SKM-1 treated with dmso at 0.1 percent for 144 hours (cell line): ENCODE measurements around the gene PCDHGA10.
"Not testable (repeated sequence)": the region's sequence is repeated elsewhere in the genome, so short reads cannot be mapped to it uniquely, and the experiment has no call there.

Experiments
- DNase-seq: peaks from one replicate; lab custom pipeline; 2025; ENCODE audit not compliant: unreplicated experiment; lab: John Stamatoyannopoulos, UW

The PCDHGA10 gene

DNA sequence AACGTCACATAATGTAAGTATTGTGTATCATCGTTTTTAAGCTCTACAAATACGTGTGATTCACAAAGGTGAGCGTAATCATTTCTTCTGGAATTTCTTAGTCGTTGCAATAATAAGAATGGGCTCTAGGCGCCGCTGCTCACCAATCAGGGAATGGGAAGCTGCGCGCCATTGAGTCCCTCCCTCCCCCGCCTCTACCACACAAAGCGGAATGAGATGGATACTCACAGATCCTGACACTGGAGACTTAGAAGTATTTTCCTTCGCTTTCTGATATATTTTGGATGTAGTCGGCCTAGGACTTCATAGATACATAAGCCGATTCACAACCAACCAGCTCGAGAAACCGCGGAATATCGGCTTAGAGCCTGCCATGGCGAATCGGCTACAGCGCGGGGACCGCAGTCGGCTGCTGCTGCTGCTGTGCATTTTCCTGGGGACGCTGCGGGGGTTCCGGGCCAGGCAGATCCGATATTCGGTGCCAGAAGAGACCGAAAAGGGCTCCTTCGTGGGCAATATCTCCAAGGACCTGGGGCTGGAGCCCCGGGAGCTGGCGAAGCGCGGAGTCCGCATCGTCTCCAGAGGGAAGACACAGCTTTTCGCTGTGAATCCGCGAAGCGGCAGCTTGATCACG, 8.2 kb downstream of the PCDHGA10 start, which contains the start of gene PCDHGA11:
TSS of gene PCDHGA11 (plus strand) at position 197 of the 634 bp plus-strand sequence. CDS start at position 374, 177 bp downstream.
- DNase-seq: no peak

DNA sequence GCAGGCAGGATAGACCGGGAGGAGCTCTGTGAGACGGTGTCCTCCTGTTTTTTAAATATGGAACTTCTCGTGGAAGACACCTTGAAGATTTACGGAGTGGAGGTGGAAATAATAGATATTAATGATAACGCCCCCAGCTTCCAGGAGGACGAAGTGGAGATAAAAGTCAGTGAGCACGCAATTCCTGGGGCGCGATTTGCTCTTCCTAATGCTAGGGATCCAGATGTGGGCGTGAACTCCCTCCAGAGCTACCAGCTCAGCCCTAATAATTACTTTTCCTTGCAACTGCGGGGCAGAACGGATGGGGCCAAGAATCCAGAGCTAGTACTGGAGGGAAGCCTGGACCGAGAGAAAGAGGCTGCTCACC, 8.7 kb downstream of the PCDHGA10 start:
- DNase-seq: no peak

- DNase-seq: no peak
Measured at GRCh38 chr5:141422742-141423291, 10.0 kb downstream of the PCDHGA10 start.

DNA sequence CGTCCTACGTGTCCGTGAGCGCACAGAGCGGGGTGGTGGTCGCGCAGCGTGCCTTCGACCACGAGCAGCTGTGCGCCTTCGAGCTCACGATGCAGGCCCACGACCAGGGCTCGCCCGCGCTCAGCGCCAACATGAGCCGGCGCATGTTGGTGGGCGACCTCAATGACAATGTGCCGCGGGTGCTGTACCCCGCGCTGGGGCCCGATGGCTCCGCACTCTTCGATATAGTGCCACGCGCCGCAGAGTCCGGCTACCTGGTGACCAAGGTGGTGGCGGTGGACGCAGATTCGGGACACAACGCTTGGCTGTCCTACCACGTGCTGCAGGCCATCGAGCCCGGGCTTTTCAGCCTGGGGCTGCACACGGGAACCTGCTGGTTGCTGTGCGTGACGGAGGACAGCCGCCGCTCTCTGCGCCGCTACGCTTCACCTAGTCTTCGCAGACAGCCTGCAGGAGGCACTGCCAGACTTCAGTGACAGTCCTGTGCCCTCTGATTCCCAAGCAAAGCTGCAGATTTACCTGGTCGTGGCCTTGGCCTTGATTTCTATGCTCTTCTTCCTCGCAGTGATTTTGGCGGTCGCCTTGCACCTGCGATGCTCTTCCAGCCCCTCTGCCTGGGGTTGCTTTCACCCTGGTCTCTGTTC, 15.1 kb downstream of the PCDHGA10 start:
- no peak for DNase-seq

DNA sequence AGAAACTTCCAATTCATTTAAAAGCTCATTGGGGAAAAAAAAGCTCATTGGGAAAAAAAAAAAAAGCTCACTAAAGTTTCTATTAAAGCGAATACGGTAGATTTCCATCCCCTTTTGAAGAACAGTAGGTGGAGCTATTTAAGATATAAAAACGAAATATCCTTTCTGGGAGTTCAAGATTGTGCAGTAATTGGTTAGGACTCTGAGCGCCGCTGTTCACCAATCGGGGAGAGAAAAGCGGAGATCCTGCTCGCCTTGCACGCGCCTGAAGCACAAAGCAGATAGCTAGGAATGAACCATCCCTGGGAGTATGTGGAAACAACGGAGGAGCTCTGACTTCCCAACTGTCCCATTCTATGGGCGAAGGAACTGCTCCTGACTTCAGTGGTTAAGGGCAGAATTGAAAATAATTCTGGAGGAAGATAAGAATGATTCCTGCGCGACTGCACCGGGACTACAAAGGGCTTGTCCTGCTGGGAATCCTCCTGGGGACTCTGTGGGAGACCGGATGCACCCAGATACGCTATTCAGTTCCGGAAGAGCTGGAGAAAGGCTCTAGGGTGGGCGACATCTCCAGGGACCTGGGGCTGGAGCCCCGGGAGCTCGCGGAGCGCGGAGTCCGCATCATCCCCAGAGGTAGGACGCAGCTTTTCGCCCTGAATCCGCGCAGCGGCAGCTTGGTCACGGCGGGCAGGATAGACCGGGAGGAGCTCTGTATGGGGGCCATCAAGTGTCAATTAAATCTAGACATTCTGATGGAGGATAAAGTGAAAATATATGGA, 17.7 kb downstream of the PCDHGA10 start, which contains the start of gene PCDHGA12:
TSS of gene PCDHGA12 (plus strand) at position 176 of the 782 bp plus-strand sequence. CDS start at position 429, 253 bp downstream.
- DNase-seq: no peak

- DNase-seq: no peak
Measured at GRCh38 chr5:141431286-141431685, 18.5 kb downstream of the PCDHGA10 start.

GRCh38 chr5:141432308-141432707, 19.5 kb downstream of the PCDHGA10 start:
- DNase-seq: not testable (repeated sequence)

GRCh38 chr5:141432726-141433125, 19.9 kb downstream of the PCDHGA10 start:
- DNase-seq: not testable (repeated sequence)

DNA sequence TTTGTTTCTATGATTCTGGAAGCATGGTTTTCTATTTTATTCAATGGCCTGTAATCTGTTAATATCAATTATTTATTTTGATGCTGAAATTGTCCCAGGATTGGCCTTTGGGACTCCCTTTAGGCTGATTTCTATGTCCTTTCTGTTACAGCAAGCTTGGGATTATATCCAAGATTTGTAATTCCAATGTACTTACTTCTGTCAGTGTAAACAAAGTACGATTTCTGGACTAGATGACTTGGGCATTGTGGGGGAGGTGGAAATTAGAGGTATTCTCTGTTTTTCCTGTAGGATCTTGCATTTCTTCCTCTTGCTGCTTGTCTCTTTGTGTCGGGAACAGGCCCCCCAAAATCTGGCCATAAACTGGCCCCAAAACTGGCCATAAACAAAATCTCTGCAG, 21.2 kb downstream of the PCDHGA10 start:
- DNase-seq: no peak

DNA sequence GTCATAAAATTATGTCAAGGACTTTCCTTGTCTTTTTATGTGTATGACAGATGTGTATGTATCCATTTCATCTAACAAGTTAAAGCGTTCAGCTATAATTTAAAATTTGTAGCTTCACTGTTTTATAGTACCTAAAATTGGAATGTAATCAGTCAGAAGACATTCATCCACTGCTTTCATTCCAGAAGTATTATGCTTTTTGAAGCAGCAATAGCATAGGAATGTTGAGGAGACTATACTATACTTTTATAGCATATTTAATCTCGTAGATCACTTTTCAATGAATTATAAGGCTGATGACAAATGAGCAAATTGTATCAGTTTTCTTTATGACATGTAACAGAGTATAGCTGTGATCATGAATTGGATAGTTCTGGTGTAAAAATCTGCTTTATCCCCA, 24.4 kb downstream of the PCDHGA10 start:
- no peak for DNase-seq

GRCh38 chr5:141439411-141440141, 26.8 kb downstream of the PCDHGA10 start:
- DNase-seq: no peak

DNA sequence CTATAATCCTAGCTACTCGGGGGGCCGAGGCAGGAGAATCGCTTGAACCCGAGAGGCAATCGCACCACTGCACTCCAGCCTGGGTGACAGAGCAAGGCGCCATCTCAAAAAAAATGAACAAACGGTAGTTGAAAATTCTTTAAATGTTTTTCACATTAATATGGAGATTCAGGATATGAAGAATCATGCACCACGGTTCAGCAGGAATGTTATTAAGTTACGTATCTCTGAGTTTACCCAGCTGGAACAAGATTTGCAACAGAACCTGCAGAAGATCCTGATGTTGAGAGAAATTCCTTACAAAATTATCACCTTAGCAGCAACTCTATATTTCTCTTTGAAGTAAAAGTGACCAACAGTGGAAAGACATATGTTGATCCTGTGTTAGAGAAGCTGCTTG, 27.6 kb downstream of the PCDHGA10 start:
- no peak for DNase-seq

DNA sequence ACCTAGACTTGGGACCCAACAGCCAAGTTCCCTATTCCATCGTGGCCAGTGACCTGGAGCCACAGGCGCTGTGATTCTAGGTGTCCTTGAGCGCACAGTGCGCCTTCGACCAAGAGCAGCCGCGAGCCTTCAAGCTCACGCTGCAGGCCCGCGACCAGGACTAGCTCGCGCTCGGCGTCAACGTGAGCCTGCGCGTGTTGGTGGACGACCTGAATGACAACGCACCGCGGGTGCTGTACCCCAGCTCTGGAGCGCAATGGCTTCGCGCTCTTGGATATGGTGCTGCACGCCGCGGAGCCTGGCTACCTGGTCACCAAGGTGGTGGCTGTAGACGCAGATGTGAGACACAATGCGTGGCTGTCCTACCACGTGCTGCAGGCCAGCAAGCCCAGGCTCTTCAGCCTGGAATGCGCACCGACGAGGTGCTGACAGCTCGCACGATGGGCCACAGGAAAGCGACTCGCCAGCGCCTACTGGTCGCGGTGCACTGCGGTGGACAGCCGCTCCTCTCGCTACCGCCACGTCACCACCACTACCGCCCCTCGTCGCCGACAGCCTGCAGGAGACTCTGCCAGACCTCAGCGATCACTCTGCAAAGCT, 28.9 kb downstream of the PCDHGA10 start:
- no peak for DNase-seq

DNA sequence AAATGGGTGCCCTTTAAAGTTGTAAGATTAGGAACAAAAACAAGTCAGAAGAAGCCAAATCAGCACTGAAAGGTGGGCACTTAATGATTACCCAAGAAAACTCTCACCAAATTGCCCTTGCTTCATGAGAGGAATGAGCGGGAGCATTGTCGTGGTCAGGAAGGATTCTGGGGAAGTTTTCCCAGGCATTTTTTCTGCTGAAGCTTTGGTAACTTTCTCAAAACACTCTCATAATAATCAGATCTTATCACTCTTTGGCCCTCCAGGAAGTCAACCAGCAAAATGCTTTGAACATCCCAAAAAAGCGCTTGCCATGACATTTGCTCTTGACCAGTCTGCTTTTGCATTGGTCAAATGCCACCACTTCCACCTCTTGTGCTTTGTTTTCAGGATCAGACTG, 52.6 kb downstream of the PCDHGA10 start:
- no peak for DNase-seq
